Stimulated activated naive CD4-positive, alpha-beta T cell (primary cell): Measurements from ENCODE around the gene TRIM68.
A peak's percentile ranks its signal among the peaks of the same experiment; 100 is the strongest.

Experiments
- DNase-seq, 6 experiments: peaks; one replicate each; lab custom pipeline; 2025; lab: John Stamatoyannopoulos, UW

The TRIM68 gene, protein sequence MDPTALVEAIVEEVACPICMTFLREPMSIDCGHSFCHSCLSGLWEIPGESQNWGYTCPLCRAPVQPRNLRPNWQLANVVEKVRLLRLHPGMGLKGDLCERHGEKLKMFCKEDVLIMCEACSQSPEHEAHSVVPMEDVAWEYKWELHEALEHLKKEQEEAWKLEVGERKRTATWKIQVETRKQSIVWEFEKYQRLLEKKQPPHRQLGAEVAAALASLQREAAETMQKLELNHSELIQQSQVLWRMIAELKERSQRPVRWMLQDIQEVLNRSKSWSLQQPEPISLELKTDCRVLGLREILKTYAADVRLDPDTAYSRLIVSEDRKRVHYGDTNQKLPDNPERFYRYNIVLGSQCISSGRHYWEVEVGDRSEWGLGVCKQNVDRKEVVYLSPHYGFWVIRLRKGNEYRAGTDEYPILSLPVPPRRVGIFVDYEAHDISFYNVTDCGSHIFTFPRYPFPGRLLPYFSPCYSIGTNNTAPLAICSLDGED

DNA sequence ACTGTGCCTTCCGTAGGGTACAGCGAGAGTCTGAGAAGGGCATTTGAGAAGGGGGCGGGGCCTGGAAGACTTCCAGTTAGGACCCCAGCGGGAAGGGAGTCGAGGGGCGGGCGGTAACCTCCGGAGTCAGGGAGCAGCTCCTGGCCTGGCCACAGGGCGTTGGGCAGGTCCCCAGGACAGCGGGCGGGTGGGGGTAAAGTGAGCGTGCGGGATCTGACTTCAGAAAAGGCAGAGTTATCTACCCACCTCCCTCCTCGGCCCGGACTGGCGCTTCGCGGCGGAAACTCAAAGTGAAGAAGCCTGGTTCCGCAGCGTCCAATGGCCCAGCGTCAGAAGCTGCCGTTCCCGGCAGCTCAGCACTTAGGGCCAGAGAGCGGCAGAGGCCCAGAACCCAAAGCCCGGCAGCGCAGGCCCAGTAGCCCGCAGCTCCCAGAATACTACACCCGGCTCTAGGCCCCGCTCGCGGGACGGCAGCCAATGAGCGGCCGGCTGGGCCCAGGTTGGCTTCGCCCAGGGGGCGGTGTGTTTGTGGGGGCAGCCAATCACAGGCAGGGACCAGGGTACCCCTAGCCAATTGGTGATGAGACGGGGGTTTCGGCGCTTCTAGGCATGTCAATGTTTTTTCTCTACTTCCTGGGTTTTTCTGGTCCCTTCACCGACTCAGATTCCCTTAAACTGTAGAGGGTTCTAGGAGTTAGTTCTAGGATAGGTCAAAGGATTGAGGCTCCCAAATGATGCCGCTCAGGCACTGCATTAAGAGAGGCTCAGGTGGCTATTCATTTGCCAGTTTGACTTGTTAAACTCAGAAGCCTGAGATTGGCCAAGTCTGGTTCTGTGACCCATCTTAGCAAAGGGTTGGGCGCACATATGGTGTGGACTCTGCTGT is at the start of gene TRIM68:
Gene TRIM68 (minus strand): TSS at position 451 of the 886 bp plus-strand sequence. CDS start 2,727 bp downstream, outside the sequence.
- DNase-seq: peak; percentile 88 to 94 (median 92)

DNA sequence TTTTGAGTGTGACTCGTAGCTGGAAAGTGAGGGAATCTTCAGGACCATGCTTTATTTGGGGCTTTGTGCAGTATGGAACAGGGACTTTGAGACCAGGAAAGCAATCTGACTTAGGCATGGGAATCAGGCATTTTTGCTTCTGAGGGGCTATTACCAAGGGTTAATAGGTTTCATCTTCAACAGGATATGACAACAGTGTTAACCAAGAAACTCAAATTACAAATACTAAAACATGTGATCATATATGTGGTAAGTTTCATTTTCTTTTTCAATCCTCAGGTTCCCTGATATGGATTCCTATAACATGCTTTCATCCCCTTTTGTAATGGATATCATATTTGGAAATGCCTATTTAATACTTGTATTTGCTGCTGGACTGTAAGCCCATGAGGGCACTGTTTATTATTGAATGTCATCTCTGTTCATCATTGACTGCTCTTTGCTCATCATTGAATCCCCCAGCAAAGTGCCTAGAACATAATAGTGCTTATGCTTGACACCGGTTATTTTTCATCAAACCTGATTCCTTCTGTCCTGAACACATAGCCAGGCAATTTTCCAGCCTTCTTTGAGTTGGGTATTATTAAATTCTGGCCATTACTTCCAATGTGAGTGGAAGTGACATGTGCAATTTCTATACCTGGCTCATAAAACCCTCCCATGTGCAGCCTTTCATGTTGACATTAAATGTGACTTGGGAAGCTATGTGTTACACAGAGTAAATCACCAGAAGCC is 46.8 kb upstream of the TRIM68 start:
- DNase-seq: no peak

DNA sequence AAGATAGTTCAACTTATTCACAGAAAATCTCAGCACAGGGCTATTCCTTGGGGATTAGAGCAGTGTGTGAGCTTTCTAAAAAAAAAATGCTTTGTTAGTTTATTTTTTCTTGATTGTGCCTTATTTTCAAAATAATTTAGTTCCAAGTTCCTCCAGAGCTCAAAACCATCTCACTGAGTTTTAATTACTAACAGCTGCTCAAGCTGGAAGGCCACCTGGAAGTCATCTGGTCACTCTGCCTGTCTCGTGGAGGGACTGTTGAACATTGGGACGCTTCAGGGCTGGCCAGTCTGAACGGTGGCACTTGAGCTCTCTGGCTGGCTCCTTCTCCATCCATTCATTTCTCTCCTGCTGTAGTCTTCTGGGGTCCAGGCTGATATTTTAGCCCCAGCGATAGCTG is 39.7 kb upstream of the TRIM68 start:
- DNase-seq: no peak

DNA sequence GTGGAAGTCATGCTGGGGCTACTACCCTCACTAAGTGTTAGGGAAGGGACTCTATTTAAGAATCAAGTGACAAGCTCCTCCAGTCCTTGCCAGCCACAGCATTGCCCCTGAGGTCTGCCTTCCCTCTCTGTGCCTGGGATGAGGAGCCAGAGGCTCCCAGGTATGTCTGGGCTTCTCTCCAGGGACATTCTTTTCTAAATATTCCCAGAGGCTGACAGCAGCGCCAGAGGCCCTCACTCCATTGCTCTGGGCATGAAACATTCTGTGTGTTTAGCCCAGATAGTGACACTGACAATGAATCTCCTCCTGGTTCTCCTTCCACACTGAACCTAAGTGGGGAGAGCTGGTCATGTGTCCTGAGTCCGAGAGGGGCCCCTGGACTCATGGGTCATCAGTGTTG is 37.9 kb upstream of the TRIM68 start:
- DNase-seq: no peak

DNA sequence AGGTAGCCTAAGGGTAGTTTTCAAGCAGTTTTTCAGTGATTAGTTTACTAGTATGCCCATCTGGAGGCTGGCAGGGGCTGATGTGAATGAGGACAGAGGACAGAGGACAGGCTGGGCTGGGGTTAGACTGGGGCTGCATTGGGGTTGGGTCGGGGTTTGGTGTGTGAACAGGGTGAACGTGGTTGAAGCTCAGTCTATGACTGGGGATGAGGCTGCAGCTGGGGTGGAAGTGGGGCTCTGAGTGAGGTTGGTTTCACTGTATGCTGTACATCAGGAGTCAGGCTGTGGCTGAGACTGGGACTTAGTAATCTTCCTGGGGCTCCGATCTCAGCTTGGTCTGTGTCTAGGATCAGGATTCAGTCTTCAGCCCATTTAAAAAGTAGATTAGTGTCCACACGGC is 36.2 kb upstream of the TRIM68 start:
- DNase-seq: no peak

DNA sequence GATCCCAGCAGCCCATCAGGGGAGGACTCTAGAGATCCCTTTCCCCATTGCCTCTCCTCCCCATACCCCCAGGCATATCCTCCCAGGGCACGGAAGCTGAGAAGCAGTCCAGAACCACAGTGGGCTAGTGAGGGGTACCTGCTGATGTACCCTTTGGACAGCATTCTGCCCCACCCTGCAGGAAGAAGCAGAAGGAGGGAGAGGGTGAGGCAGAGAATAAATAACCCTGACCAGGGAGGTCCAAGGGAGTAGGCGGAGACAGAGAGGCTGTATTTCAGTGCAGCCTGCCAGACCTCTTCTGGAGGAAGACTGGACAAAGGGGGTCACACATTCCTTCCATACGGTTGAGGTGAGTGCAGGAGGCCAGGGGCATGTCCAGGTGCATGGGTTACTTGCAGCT is 35.7 kb upstream of the TRIM68 start, which contains the start of gene OR51E1:
Gene OR51E1 (plus strand): TSS at position 301 of the 400 bp plus-strand sequence. CDS start 8,545 bp downstream, outside the sequence.
- no peak for DNase-seq

DNA sequence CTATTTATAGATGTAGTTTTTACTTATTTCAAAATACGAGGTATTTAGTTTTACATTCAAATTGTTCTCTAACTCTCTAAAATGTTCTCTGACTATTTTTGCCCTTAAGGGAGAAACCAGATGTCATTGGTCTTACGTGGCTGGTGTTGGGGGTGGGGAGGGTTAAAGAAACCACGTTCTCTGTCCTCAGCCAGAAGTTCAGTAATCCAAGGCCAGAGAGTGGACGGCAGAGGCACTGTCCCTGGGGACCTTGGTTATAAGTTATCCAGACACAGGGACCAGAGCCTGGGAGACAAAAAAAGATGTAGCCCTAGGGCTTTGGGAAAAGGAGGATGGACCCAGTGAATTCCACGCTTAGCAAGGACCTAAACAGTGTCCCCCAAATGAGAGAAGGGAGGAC is 35.0 kb upstream of the TRIM68 start:
- DNase-seq: no peak

DNA sequence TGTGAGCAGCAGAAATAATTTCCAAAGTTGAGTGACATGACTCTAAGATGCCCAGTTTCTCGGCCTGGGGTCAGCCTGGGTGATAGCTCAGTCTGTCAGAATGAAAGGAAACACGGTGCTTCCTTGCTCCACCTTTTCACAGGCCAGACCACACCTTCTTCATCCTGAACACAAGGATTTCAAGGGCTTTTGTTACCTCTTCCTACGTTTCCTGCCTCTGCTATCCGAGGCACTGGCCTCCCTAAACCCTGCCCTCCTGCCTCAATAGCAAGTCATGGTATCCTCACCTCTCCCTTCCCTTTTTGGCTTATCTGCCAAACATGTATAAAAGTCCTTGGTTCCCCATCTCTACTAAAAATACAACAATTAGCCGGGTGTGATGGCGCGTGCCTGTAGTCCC is 34.0 kb upstream of the TRIM68 start:
- no peak for DNase-seq

DNA sequence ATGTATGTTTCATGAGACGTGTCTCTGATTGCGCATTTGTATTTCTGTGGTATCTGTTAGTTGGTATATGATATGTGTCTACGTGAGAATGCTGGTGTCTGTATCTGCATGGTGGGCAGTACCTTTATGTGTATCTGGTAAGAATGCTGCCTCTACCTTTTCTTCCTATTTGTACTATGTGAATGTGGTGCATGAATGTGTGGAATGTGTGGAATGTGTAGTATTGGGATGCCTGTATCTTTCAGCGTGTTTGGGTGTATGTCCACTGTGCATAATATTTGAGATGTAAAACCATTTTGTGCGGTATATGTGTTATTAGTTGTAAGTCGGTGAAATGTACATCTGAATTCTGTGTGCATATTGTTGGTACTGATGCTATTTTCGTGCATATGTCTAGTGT is 33.5 kb upstream of the TRIM68 start:
- no peak for DNase-seq

DNA sequence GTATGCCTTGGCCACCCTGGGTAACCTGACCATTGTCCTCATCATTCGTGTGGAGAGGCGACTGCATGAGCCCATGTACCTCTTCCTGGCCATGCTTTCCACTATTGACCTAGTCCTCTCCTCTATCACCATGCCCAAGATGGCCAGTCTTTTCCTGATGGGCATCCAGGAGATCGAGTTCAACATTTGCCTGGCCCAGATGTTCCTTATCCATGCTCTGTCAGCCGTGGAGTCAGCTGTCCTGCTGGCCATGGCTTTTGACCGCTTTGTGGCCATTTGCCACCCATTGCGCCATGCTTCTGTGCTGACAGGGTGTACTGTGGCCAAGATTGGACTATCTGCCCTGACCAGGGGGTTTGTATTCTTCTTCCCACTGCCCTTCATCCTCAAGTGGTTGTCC is 31.9 kb upstream of the TRIM68 start:
- no peak for DNase-seq

DNA sequence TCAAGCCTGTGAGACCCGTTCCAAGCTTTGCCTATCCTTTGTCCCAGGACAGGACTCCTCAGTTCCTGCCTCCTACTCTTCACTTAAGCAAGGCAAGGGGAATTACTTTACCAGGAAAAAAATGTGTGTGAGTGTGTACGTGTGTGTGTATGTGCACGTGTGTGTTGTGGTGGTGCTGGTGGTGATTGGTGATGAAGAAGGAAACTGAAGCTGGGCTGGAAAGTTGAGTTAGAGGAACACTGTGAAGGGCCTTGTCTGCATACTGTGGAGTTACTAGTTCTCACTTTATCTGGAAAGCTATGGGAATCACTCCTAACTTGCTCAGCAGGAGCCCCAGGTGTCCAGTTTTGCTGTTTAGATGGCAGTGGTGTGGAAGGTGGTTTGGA is 29.6 kb upstream of the TRIM68 start:
- no peak for DNase-seq

DNA sequence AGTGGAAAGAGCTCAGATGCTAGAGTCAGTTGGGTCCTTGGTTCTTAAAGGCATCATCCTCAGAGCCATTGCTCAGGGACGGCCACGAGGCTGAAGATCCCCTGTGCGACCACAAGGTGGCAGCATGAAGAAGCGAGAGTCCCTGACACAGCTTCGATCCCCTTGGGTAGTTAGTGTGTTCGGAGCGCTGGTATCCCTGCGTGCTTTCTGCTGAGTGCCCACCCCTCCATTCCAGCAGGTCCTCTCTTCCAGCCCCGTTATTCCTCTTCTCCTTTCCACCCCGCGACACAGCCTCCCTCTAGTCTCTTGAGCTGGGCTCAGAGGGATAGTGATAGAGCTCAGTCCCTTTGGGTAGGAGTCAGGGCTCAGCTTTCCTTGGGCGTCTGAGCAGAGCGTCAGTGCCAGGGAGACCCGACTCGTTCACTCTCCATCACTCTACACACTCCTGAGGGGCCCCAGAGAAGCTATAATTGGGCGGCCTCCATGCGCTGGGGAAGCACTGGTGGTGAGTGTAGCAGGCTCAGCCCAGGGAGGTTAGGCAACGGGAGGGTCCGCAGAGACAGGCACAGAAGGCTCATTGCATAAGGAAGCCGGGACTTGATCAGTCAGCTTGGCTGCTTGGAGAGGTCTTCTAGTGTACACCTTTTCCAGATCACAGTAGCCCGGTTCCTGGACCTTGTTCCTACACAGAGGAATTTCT is 29.1 kb upstream of the TRIM68 start, which contains the start of gene OR51D1:
Gene OR51D1 (plus strand): TSS at position 516 of the 700 bp plus-strand sequence. CDS start 2,314 bp downstream, outside the sequence.
- DNase-seq: peak; percentile 1 to 59 (median 46)

DNA sequence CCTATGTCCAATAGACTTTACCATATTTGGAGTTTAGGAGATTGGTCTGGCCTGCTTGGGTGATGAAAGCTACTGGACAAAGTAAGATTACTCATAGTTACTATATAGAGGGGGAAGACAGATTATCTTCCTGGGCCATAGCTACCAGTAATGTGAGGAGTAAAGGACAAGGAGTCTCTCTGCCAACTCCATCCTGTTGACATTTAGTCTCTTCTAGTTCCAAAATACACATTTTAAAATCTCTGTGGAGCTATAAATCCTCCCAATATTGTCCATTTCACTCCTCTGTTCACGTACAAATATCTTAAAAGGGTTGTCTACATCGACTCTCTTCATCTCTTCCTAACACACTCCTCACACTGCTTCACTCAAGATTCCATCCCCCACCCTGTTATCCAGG is 28.1 kb upstream of the TRIM68 start:
- DNase-seq: no peak

DNA sequence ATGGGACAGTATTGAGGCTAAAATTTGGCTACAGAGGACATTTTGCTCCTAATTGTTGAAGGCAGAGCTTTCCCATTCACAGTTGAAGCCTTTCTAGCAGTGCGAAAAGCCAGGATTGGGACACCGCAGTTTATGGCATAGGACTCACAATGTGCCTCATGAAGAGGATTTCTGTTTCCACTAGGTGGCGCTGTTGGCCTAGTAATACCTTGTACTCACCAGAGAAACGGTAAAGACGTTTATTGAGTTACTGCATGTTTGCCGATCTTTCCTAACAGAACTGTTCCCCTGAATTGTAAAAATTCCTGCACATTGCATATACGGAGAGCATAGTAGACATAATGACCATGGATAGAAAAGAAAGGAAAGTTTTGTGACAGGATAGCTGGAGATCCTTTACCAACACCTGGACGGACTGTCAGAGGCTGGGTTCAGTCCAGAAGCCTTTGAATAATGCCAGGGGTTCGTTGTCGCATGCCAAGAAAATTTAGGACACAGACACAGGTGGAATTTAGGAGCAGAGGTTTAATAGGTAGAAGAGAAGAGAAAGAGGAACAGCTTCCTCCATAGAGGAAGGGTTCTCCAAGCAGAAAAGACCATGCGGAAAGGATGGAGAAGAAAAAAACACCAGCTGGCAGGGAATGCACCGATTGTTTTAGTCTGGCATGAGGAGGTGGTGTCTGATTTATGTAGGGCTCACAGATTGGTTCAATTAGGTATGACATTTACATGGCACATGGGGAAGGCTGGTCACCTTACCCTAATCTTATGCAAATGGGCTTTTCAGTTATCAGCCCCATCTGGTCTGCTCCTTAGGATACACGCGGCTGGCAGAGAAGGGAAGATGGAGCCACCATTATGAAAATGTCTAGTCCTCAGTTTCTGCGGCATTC is 18.4 kb upstream of the TRIM68 start:
- peak in 3 of 6 experiments; percentile 3 to 19 (median 15) for DNase-seq

DNA sequence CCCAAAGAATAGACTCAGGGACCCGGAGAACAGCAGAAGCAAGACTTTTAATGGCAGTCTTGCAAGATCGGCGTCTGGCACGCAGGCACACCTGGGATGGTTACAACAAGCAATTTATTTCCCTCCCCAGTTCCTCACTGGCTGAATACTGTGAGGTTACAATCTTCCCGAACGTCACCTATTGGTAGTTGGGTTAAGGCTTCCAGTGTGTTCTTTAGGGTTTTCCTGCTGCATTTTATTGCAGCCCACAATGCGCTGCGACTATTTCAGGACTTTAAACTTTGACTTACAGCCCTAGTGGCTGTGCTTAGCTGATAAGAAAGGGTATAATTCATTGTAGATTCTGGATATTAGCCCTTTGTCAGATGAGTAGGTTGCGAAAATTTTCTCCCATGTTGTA is 11.5 kb upstream of the TRIM68 start:
- no peak for DNase-seq

DNA sequence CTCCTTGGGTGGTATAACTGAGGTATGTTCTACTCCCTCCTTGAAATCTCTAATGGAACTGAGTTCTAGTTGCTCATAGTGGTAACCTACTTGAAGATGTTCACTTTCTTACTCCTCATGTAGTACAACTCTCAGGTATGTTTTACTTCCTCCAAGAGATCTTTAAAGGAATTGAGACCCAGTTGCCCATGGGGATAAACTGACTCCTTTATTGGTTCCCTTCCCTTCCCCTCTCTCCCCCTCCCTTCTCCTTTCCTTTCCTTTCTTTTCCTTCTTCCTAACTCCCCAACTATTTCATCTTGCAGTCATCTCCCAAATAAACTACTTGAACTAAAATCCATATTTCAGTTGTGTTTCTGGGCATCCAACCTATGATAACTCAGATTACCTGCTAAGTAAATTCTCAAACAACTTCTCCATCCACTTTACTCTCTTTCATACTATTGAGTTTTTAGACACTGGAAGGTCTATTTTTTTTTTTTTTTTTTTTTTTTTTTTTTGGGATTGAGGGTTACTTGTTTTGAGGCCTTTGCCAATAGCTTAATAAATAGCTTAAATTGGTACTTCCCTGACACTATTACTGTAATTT is 7.9 kb upstream of the TRIM68 start:
- no peak for DNase-seq

DNA sequence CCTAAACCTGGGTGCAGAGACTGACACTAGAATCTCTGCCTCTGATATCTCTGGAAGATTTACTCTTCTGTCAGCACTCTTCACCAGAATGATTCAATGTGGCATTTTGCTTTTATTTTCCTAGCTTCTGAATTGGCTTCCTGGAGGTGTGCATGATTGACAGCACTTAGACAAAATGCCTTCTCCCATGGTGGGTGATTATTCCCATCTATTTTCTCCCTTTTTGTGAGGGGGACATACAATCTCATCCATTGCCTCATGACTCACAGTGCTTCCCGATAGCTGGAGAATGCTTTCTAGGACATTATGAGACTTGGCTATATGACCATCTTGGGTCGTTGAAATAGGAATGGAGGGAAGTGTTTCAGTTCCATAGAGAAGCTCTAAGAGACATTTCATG is 4.0 kb upstream of the TRIM68 start:
- no peak for DNase-seq

DNA sequence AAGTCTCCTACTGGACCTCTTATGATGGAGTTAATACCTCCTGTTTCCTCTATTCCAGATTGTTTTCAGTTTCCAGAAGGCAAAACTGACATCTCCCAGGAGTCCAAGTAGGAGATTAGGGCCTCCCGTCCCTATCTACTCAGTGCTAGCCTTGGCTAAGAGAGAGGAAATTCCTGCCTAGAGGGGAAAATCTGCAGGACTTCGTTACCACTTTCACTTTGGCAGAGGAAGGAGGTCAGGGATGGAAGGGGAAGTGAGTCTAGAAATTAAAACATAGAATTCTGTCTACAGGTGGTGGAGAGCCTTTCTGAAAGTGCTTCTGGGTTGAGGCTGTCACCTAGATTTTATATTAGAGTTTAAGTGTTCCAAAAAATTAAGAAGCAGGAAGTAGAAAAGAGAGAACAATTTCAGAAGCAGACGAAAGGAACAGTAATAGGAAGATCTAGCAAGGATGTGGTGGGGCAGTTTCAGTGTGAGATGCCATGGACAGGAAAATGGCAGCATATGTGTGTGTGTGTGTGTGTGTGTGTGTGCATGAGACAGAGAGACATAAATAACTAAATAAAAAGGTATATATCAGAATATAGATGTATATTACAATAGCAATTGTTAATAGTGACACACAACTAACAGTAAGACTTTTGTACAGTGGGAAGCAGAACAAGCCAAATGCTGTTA is 2.4 kb upstream of the TRIM68 start:
- peak in 2 of 6 experiments; percentile 20 to 23 for DNase-seq

DNA sequence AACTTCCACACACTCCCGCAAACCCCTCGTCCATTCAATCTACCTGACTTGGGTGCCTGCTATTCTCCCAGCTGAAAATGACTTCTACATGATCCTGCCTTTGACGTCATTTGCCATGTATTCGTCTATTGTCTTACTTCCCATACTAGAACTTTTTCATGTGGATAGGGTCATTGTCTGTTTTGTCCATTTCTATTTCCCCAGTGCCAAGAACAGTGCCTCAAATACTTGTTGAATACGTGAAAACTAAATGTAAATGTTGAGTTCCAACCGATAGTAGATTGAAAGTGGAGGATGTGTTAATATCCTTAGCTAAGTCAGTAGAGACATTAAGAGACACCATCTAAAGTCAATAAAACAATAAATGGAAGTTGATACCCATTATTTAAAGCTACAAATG is 935 bp downstream of the TRIM68 start:
- no peak for DNase-seq
